ENCODE data around the gene PTPRG. TPM values are rescaled to one million over a fixed set of nuclear protein-coding genes. Genes with fewer than 3 reads are reported as not detected.

The PTPRG gene
- total and polyA plus RNA-seq, 7 donors: 0.69 to 76.3 (median 62.7) TPM

DNA sequence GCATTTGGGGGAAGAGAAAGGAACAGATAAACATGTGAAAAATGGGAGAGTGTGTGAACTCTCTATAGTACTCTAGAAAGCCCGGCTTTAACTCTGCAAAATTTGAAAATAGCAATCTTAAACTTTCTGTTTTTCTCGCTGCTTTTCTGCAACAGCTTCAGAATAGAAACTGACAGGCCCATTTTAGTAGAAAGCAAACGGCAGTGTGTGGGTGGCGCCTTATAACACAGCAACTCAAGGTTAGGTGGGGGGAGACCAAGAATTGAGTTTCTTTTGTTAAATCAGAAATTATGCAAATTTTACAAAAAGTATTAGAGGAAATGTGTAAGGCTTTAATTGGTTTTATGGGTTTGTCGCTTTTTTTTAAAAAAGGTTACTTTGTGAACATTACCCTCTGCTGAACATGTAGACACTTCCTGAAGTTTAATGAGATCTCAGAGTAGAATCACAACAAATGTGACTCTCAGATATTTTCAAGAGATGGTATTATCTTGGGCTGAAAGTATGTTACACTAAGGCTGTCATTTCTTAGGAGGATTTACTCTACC lies 107.0 kb downstream of the PTPRG start:
- Histone ChIP-seq H3K4me3 (no peak overlapping the region), H3K4me1 (peaks cover 0 to 54% (median 42%) of the 10 kb centered on the region in 4 donors), H3K27ac (no peak overlapping the region), H3K27me3 (no peaks in the 10 kb centered on the region), H3K36me3 (no peaks in the 10 kb centered on the region), H3K9me3 (no peaks in the 10 kb centered on the region)
- TF ChIP-seq, protein P1, sequence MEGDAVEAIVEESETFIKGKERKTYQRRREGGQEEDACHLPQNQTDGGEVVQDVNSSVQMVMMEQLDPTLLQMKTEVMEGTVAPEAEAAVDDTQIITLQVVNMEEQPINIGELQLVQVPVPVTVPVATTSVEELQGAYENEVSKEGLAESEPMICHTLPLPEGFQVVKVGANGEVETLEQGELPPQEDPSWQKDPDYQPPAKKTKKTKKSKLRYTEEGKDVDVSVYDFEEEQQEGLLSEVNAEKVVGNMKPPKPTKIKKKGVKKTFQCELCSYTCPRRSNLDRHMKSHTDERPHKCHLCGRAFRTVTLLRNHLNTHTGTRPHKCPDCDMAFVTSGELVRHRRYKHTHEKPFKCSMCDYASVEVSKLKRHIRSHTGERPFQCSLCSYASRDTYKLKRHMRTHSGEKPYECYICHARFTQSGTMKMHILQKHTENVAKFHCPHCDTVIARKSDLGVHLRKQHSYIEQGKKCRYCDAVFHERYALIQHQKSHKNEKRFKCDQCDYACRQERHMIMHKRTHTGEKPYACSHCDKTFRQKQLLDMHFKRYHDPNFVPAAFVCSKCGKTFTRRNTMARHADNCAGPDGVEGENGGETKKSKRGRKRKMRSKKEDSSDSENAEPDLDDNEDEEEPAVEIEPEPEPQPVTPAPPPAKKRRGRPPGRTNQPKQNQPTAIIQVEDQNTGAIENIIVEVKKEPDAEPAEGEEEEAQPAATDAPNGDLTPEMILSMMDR (IDR thresholded peaks at IDR 0.05): no peak
- TF ChIP-seq EP300 (IDR thresholded peaks at IDR 0.05) (no peak), POLR2A (IDR thresholded peaks at IDR 0.05) (no peak), POLR2AphosphoS5 (IDR thresholded peaks at IDR 0.05) (no peak)
- 74% methylated on average over 5 of the region's 5 CpGs for WGBS, 2 donors
- intact Hi-C loops (cut with DNase I): no loop called here
- no peak for DNase-seq

DNA sequence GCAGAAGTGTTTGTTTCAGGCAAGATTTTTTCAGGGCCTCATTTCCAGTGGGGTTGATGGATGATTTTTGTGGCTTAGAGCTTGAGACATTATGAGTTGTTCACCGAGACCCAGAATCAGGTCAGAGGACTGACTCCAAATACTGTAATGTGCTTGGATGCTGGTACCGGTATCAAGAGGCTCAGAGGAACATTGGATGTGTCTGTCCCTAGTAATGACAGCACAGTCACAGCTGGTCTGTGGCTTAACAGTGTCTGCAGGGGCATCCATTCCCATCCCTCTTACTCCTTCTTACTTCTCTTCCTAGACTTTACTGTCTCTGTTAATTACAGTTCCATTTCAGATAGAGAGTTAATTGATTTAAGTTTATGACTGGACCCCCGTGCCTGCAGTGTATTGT lies 107.8 kb downstream of the PTPRG start:
- Histone ChIP-seq H3K9me3 (no peaks in the 10 kb centered on the region), H3K4me3 (no peak overlapping the region), H3K36me3 (no peaks in the 10 kb centered on the region), H3K27ac (no peak overlapping the region), H3K27me3 (no peaks in the 10 kb centered on the region), H3K4me1 (peaks cover 0 to 46% (median 34%) of the 10 kb centered on the region in 4 donors)
- WGBS, 2 donors: 59 to 78% methylated on average over 3 of the region's 3 CpGs
- TF ChIP-seq POLR2A (IDR thresholded peaks at IDR 0.05): no peak
- TF ChIP-seq, protein P1 (IDR thresholded peaks at IDR 0.05): no peak
- TF ChIP-seq POLR2AphosphoS5 (IDR thresholded peaks at IDR 0.05): no peak
- TF ChIP-seq EP300 (IDR thresholded peaks at IDR 0.05): no peak
- intact Hi-C loops (cut with DNase I): no loop called here
- no peak for DNase-seq

DNA sequence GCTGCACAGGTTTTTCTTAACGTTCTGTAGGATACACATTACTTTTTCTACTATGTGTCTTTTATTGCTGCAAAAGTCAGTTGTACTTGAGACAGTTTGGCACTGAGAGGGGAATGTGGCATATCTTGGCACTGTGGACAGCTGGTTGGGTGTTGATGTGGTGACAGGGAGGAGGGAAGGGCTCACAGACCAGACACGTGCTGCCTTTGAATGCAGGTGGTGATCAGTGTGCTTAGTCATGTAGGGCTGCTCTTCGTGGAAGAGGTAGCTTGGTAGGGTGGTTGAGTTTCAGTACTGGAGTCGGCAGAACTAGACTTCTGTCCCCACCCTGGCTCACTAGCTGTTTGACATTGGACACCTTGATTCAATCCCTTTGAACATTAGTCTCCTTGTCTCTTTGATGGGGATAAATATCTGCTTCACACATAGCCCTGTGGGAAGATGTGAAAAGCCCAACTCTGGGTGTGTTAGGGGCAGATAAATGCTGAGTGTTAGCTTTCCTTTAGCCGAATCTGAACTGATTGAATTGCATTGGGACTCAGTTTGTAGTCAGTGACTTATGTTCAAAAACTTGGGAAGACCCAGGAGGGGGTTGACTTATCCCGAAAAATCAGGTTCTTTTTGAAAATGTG lies 108.4 kb downstream of the PTPRG start:
- intact Hi-C loops (cut with DNase I): no loop called here
- WGBS, 2 donors: 33 to 62% methylated on average over 6 of the region's 6 CpGs

DNA sequence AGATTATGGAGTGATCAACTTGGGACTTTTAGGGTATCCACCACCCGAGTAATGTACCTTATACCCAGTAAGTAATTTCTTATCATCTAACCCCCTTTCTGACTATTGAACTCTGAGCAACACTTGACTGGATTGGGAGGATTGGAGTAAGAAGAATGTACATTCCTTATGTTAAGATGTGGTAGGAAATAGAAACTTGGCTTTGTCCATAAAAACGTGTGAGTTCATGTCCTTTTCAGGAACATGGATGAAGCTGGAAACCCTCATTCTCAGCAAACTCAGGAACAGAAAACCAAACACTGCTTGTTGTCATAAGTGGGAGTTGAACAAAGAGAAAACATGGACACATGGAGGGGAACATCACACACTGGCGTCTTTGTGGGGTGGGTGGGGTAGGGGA lies 112.3 kb downstream of the PTPRG start:
- TF ChIP-seq, protein P1 (IDR thresholded peaks at IDR 0.05): no peak
- TF ChIP-seq EP300 (IDR thresholded peaks at IDR 0.05): no peak
- no peak for TF ChIP-seq POLR2AphosphoS5 (IDR thresholded peaks at IDR 0.05)
- no peak for TF ChIP-seq POLR2A (IDR thresholded peaks at IDR 0.05)
- WGBS, 2 donors: 80 to 83% methylated on average over 3 of the region's 3 CpGs
- DNase-seq: no peak
- Histone ChIP-seq H3K9me3 (no peaks in the 10 kb centered on the region), H3K36me3 (no peaks in the 10 kb centered on the region), H3K27me3 (no peaks in the 10 kb centered on the region), H3K4me3 (no peak overlapping the region), H3K4me1 (peaks cover 0 to 12% (median 10%) of the 10 kb centered on the region in 4 donors), H3K27ac (no peak overlapping the region)
- intact Hi-C loops (cut with DNase I): no loop called here

More for the DNA sequence above, 108.4 kb downstream of the PTPRG start:
- Histone ChIP-seq H3K27me3 (no peaks in the 10 kb centered on the region), H3K27ac (no peak overlapping the region), H3K4me1 (peaks cover 0 to 42% (median 30%) of the 10 kb centered on the region in 4 donors), H3K4me3 (no peak overlapping the region), H3K9me3 (no peaks in the 10 kb centered on the region), H3K36me3 (no peaks in the 10 kb centered on the region)
- DNase-seq: no peak
- TF ChIP-seq EP300 (IDR thresholded peaks at IDR 0.05) (no peak), POLR2AphosphoS5 (IDR thresholded peaks at IDR 0.05) (no peak), POLR2A (IDR thresholded peaks at IDR 0.05) (no peak)
- TF ChIP-seq, protein P1 (IDR thresholded peaks at IDR 0.05): no peak
